ENCODE measurements around the gene SCAMP5.

SCAMP5 gene

DNA sequence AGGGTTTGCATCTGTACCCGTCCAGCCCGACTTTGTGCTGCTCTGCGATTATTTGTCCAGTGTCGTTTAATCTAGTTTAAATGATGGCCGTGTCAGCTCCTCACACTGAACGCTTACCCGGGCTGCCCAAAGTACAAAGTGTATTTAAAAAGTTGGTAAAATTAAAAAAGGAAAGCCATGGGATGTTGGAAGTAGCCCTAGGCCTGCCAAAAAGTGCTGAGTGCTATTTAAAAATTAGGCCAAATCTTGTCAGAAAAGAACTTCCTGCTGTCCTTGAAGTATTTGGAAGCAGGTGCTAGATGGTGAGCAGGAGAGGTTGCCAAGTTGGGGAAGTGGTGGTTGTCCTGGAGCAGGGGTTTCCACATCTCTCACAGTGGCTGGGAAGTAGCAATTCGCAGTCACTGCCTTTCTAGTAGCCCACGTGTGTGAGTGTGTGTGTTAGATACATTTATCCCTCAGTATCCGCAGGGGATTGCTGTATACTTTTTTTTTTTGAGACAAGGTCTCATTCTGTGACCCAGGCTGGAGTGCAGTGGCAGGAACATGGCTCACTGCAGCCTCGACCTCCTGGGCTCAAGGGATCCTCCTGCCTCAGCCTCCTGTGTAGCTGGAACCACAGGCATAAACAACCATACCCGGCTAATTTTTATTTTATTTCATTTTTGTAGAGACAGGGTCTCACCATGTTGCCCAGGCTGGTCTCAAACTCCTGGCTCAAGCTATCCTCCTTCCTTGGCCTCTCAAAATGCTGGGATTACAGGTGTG is 28.7 kb downstream of the SCAMP5 start:
- no peak for DNase-seq

DNA sequence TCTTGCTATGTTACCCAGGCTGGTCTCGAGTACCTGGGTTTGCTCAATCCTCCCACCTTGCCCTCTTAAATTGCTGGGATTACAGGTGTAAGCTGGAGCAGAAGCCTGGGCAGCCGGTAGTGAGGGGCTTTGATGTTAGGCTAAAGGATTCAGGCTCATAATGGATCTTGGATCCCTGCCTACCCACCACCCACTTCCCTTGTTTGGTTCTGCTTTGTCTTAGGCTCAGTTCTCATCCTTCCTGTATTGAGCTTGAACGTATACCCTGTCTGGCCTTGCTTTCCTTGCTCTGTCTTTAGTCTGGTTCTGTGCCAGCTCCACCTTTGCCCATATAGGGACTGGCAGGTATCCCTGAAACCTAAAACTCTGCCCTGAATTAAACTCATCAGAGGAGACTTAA is 29.7 kb downstream of the SCAMP5 start:
- DNase-seq = no peak

DNA sequence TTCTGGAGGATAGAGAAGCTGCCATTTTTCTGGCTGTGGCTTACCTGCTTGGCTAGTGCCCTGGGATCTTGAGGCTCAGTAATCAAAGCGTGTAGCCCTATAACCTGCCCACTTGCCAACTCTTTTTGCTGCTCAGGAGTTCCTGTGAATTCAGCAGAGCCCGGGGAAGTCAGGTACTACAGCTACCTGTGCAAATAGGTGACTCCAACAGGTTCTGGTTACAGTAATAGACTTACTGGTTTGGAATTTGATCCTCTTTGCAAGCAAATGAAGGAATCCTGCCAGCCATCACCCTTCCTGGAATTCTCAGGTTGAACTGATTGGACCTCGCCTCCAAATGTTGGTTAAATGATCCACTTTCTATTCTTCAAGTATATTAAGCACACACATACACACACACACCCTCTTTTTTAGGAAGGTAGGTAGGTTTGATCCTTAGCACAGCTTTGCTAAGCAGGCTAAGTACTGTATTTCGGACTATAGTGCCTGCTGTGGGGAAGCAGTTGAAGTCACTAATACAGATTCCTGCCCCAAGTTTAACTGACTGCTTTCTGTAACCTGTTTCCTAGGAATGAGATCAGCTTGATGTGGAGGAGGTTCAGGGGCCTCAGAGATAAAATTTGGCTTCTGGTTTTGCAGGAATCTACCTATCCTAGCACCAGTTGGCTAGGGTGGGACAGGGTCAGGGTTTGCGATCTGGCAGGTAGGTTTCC is 30.3 kb downstream of the SCAMP5 start:
- no peak for DNase-seq

DNA sequence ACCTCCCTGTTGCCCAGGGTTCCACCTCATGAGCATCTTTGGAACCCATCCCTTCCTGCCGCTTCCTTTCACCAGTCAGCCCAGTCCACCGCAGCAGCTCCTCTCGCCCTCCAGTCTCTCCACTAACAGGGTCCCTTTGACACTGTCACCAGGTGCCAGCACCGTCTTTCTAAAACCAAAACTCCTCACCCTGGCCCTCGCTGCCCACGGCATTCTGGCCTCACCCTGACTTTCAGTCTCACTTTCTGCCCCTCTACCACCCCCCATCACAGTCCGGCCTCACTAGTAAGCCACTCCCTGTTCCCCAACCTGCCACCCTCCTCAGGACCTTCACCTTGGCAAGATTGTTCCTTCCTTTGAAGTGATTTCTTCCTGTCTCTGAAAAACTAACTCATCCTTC is 32.2 kb downstream of the SCAMP5 start:
- DNase-seq = no peak

DNA sequence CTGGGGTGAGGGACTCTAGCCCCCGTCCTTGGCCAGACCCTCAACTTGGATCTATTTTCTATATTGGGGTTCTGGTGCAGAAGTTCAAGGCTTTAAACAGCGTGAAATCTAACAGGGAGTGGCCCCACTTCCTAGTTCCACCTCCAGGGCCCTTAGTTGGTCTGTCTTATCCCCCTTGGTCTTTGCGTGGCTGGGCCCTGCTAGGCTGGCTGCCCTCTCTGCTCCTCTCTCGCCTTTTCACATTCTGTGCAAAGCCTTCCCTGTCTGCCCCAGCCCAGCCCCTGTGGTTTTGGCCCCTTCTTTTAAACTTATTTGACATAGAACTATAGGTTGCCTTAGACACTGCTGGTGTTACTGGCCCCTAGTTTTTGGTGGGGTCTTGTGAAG is 33.6 kb downstream of the SCAMP5 start:
- no peak for DNase-seq

DNA sequence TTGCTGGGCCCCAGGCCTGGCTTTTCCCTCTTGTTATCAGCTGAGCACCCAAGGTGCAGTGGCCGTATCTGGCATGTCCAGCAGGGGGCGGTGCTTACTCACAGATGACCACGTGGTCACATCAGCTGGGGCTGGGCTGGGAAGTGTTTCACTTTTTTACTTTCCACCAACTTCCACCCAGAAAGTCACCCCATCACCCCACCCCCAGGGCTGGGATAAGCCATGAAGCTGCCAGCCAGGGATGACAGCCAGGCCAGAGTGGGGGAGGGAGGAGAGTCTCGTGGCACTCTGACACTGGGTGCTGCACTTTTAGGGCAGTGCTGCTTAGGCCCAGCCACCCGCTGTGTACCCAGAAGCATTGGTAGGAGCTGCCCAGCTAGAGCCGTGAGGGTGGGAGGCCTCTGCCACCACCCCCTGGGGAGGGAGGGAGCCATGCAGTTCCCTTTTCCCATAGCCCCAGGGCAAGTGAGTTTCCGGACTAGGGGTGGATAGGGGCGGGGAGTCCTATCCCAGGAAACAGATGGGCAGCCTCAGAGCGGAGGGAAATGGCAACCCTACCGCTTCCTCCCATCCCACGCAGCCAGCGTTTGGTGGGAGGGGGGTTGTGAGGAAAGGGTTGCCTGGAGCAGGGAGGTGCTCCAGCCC is 34.1 kb downstream of the SCAMP5 start:
- DNase-seq = peak; percentile 86

DNA sequence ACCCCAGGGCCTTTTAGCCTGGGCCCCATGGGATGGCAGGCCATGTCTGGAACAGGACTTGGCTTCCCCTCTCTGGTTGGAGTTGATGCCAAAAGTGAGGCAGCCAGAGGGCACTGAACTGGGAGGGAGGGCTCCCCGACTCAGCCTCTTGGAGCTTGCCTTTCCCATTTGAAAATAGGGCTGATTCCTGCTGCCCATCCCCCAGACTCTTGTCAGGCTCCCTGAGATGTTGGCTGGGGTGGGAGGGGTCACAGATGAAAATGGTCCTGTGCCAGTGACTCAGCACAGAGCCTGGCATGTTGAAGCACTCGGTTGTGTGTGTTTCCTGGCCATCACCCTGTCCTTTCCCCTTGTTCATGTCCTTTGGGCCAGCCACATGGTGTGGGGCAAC is 34.7 kb downstream of the SCAMP5 start:
- no peak for DNase-seq

DNA sequence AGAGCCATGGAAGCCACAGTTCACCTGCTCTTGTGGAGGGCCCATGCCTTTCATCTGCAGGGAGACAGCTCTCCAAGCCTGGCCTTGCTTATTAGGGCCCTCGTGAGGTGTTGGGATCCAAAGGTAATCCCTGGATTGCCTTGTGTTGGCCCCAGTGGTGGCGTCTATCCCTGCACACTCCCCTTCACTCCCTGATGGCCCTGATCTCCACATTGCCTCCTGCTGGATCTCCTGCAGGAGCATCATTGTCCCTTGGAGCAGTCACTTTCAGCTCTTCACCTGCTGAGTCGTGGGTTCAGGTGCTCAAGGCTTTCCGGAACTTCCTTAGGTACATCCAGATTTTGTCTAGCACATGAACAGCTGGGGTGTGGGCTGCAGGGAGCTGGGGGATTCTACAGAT is 35.1 kb downstream of the SCAMP5 start:
- DNase-seq = no peak

DNA sequence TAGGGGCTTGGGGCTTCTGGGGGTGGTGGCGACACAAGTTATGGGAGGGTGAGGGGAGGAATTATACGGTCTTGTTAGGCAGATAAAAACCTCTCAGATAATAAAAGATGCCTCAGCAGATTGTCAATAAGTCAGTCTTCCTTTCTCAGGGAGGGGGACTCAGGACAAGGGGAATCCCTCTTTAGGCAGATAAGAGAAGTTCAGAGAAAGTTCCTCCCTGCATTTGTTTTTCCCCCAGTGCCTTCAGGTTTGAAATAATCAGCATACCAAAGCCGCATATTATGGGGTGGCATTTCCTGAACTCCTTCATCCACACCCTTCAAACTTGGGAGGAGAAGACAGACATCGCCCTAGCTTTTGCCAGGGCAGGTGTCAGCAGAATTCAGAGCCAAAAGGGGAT is 36.5 kb downstream of the SCAMP5 start:
- no peak for DNase-seq

DNA sequence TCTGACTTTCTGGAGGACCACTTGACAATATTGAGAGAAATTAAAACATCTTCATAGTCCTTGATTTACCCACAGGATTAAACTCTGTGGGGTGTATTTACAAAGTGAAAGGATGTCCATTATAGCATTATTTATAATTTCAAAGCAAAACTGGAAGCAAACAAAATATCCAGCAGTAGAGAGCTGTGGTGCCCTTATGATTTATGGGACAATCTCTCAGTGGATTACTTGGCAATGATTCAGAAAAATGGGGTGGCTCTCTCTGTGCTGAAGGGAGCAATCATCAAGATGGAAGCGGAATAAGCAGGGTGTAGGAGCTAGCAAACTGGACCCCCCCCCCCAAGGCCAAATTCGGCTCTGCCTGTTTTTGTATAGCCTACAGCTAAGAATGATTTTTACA is 37.0 kb downstream of the SCAMP5 start:
- no peak for DNase-seq

DNA sequence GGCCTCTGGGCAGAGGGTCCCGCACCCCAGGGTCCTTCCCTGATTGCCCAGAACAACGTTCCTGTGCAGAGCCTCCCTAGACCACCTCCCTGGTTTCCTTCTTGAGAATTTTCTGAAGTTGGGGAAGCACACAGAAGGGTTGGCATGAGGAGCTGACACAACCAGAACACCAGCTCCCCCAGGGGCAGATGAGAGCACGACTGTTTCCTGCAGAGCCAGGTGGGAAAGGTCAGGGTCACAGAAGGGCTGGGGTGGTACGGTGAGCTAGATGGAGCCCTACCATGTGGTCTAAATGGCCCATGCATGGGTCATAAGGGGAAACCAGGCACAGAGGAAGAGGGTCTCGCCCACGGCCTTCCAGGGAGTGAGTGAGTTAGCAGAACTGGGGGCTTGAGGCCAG is 38.4 kb downstream of the SCAMP5 start:
- no peak for DNase-seq

DNA sequence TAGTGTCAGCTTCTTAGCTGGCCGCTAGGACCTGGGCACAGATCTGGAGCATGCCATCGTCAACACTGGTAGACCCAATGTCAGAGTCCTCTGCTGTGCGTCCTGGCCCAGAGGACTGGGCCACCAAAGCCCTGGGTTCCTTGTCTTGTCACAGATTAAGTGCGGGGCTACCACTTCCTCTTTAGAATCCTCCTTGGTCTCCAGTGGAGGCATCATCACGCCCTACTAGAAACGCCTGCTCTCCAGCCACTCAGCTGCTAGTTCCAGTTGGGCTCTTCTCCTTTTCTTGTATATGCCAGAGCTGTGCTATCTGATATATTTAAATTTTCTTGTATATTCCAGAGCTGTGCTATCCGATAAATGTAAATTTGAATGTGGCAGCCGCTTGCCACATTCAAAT is 39.3 kb downstream of the SCAMP5 start:
- DNase-seq = no peak

DNA sequence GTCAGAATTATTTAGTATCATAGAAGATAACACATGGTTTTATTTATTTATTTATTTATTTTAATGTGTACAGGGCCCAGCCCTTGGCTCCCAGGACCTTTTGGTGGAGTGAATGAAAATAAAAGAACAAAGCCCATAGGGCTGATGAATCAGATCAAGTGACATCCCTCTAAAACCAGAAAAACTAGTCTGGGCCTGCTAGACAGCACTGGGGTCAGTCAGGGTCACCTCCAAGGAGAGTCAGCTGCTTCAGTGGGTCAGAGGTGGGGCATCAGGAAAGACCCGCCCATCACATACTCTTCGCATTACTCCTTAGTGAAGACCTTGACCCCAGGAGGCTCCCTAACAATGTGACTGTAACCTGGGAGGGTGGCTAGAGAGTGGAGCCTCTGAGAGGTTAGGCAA is 40.9 kb downstream of the SCAMP5 start:
- DNase-seq = no peak

DNA sequence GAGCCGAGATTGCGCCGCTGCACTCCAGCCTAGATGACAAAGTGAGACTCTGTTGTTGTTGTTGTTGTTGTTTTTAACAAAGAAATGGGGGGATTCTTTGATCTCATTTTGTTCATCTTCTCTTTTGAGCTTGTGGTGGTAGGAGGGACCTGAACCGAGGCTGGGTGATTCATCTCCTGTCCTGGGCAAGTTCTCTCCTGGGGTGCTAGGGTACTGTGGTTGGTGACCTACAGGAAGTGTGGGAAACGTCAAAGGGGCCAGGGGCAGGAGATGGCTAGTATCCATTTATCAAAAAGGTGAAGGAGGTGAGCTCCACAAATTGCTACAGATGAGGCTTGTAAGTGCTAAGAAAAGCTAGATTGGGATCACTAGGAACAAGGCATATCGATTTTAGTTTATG is 42.3 kb downstream of the SCAMP5 start:
- no peak for DNase-seq

DNA sequence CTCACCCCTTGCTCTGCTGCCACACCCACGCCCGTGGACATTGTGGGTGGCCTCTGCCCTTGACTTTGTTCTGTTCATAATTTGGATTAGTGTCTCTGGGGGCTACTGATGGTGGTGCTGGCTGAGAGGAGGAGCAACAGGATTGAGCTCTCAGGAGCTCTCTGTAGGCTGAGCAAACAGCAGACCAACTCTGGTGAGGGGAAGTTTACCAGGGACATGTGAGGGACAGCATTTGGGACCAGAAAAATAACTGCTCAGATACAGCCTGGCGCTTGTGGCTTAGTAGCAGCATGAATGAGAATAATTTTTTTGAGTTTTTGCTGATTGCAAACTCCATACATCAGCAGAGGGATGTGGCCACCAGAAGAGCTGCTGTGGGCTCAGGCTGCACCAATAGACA is 42.9 kb downstream of the SCAMP5 start:
- DNase-seq = no peak

DNA sequence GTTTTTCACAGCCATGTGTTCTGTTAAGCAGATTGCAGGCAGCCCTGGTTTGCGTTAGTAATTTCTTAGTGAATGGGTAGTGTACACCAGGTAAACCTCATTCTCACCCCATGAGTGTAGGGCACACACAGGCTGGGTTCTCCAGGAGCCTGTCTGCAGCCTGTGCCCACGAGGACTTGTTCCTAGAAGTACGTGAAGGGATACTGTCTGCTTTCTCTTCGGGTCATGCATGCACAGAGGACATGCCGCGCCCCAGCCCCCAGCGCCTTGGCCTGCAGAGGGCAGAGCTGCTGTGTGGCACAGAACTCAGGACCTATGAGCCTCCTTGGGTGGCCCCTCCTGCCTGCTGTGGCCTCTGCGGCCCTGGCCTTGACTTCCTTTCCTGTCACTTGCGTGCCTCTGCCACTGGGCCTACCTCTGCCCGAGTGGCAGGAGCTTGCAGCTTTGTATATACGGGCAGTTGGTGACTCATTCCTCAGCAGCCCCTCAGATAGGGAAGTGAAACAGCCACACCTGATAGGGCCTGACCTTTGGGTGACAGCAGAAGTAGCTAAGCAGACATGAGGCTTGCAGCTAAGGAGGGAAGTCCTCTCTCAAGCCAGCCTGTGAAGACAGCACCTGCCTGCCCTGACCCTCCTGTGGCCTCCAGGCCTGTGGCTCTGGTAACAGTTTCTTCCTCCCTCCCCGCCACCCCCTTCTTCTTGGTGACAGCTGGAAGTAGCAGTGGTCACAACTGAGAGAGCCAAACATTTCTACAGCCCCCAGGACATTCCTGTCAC is 47.6 kb downstream of the SCAMP5 start:
- peak; percentile 64 for DNase-seq

DNA sequence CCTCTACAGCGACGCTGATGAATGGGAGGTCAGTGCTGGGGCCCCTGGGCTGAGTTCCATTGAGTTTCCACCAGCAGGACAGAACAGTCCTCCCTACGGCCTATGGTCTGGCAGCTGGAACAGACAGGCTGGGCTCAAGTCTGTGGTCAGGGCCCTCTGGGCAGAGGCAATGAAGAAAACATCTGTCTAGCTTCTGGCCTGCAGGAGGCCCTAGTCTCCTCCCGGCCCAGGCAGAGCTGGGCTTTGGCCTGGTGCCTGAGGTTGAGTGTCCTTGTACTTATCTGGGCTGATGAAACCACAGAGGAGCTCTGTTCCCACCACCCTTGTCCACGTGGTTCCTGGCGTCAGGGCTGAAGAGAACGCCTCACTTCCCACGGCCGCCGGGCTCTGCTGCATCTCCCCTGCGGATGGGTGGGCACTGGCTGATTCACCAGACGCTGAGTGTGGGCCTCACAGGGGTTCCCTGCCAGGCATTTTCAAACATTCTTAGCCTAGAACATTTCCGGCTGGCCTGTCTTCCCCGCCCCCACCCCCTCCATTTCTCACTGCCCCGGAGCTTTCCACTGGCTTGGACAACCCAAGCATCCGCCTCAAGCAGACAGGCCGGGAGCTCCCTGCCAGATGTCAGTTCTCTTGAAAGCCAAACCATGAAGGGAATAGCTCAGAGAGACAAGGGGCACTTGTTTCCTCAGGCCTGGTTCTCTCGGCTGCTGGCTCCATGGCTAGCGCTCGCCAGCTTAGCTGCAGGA is 48.3 kb downstream of the SCAMP5 start:
- peak; percentile 38 for DNase-seq

DNA sequence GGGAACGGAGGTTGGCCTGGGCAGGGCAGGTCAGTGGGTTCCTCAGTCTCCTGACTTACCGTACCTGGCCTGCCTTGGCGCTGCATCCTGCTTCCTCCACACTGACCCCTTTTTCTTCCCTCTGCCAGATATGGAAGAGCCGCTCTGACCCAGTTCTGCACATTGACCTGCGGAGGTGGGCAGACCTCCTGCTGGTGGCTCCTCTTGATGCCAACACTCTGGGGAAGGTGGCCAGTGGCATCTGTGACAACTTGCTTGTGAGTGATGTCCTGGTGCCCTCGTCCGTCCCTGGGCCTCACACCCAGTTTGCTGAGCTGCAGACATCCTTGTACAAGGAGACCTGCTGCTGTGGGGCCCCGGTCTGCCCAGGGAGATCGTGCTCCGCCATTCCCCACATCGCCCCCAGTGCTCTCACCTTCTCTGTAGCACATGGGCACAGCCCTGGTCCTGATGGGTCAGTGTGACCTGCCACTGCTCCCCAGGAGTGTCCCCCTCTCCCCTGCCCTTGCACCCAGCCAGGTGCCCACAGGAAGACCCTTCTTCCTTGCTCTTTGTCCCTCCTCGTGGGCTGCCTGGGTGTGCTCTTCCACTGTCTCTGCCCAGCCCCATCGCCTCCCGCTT is 49.0 kb downstream of the SCAMP5 start:
- no peak for DNase-seq

DNA sequence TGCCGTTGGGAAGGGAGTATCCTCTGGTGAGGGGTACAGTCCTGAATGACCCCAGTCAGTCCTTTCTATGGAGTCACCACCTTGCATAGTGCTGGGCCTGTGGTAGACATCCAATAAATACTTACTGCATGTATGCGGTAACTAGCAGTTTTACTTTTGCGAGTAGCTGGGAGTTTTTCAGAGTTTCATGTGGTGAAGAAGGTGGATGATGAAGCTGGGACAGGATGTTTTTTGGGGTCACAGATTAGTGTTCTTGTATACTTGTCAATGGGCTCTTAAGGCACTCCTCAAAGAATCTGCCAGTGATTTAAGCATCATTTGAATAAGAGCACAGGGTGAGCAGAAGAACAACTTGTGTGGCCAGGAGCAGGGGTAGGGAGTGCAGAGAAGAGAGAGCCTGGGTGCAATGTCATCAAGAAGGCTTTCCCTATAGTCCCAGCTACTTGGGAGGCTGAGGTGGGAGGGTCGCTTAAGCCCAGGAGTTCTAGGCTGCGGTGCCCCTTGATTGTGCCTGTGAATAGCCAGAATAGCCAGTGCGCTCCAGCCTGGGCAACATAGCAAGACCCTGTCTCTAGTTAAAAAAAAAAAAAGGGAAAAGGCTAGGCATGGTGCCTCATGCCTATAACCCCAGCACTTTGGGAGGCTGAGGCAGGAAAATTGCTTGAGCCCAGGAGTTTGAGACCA is 50.1 kb downstream of the SCAMP5 start:
- DNase-seq = no peak

DNA sequence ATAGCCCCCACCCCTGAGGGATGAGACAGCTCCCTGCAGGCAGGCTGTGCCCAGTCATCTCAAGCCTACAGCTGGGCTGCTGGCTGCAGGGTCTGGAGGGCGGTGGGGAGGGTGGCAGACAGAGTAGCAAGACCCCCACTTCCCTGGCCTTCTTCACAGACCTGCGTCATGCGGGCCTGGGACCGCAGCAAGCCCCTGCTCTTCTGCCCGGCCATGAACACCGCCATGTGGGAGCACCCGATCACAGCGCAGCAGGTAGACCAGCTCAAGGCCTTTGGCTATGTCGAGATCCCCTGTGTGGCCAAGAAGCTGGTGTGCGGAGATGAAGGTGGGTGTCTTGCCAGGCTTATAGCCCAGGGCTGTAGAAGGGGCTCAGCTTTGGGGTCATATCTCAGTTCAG is 53.0 kb downstream of the SCAMP5 start:
- no peak for DNase-seq

DNA sequence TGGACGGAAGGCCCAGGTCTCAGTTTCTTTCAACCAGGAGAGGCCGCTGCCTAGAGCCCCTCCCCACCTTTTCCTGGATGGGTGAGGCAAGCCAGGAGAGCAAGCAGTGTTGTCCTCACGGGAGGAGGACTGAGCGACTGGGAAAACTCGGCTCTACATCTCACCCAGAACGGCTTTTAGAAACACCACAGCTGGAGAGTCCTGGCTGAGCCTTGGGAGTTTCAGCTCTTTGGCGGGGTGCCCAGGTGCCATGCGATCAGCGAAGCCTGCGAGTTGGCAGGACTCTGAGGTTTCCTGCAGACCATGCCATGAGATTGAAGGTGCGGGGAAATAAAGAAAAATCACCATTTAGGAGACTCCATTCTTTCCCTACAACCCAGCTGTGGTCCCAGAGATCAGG is 54.0 kb downstream of the SCAMP5 start:
- no peak for DNase-seq

DNA sequence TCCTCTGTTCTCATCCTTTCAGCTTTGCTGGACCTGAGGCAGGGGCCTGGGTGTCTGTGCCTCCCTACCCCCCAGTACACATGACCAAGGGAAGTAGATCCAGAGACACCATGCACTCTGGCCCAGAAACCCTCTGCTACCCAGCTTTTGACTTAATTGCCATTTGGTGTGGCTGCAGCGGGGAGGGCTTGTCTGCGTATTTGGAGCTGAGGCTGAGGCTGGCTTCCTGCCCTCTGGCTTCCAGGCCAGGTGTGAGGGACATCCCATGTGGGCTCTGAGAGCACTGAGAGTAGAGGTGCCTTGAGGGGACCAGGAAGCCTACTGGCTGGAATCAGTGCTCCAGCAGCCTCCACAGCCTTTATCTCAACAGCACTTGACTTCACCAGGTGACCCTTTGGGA is 54.9 kb downstream of the SCAMP5 start:
- no peak for DNase-seq
